GM08714 (cell line): ENCODE results near the gene ST8SIA1.
A peak's percentile ranks its signal among the peaks of the same experiment; 100 is the strongest.
"Not testable (repeated sequence)": the region's sequence is repeated elsewhere in the genome, so short reads cannot be mapped to it uniquely, and the experiment has no call there.

Experiments used
- H3K4me3 ChIP-seq: fragments of 200-500 bp; sonication (Bioruptor generic); 2 replicates; pipeline ENCODE4 v1.5.1; 2014; ENCODE audit warnings: mild to moderate bottlenecking, low read length, inconsistent platforms
- ZNF274 ChIP-seq: IDR thresholded peaks from 2 replicates; pipeline ENCODE4 v1.6.1; 2012; ENCODE audit warnings: mild to moderate bottlenecking, low read depth, low read length

The ST8SIA1 gene

GRCh38 chr12:22334410-22335100, at the start of gene ST8SIA1:
TSS of gene ST8SIA1 (minus strand) at chr12:22334707. CDS start at chr12:22334232, 475 bp downstream.
- peak within 1 kb of the TSS; percentile 59 for H3K4me3 ChIP-seq
- TF ChIP-seq ZNF274: no peak

GRCh38 chr12:22380031-22380430, 45.5 kb upstream of the ST8SIA1 start:
- H3K4me3 ChIP-seq: no peak overlapping the region
- no peak for TF ChIP-seq ZNF274

GRCh38 chr12:22377731-22378496, 43.4 kb upstream of the ST8SIA1 start:
- no peak for TF ChIP-seq ZNF274
- no peak overlapping the region for H3K4me3 ChIP-seq

GRCh38 chr12:22376596-22377150, 42.2 kb upstream of the ST8SIA1 start:
- not testable (repeated sequence) for H3K4me3 ChIP-seq

GRCh38 chr12:22374508-22374907, 40.0 kb upstream of the ST8SIA1 start:
- H3K4me3 ChIP-seq: no peak overlapping the region
- TF ChIP-seq ZNF274: no peak

GRCh38 chr12:22372277-22372837, 37.9 kb upstream of the ST8SIA1 start:
- no peak overlapping the region for H3K4me3 ChIP-seq
- no peak for TF ChIP-seq ZNF274

- no peak overlapping the region for H3K4me3 ChIP-seq
- no peak for TF ChIP-seq ZNF274
These were observed 31.7 kb upstream of the ST8SIA1 start for GRCh38 chr12:22366181-22366580.

- no peak overlapping the region for H3K4me3 ChIP-seq
- no peak for TF ChIP-seq ZNF274
These were observed 27.3 kb upstream of the ST8SIA1 start for GRCh38 chr12:22361785-22362184.

- no peak for TF ChIP-seq ZNF274
- no peak overlapping the region for H3K4me3 ChIP-seq
These were observed 26.3 kb upstream of the ST8SIA1 start for GRCh38 chr12:22360774-22361173.

GRCh38 chr12:22357531-22357930, 23.0 kb upstream of the ST8SIA1 start:
- TF ChIP-seq ZNF274: no peak
- no peak overlapping the region for H3K4me3 ChIP-seq

- no peak overlapping the region for H3K4me3 ChIP-seq
- no peak for TF ChIP-seq ZNF274
These were observed 21.7 kb upstream of the ST8SIA1 start for GRCh38 chr12:22356231-22356630.

- no peak for TF ChIP-seq ZNF274
- H3K4me3 ChIP-seq: no peak overlapping the region
These were observed 20.6 kb upstream of the ST8SIA1 start for GRCh38 chr12:22355011-22355580.

- no peak for TF ChIP-seq ZNF274
- H3K4me3 ChIP-seq: no peak overlapping the region
These were observed 19.3 kb upstream of the ST8SIA1 start for GRCh38 chr12:22353615-22354325.

- H3K4me3 ChIP-seq: no peak overlapping the region
- TF ChIP-seq ZNF274: no peak
These were observed 16.4 kb upstream of the ST8SIA1 start for GRCh38 chr12:22350886-22351285.
